AG09319 (cell line): ENCODE data around the gene DISP3.
"Not testable (repeated sequence)": the region's sequence is repeated elsewhere in the genome, so short reads cannot be mapped to it uniquely, and the experiment has no call there.

Experiments used
- DNase-seq: peaks from one replicate; pipeline ENCODE4 v3.0.0-alpha.2; 2010; ENCODE audit warnings: low read depth; ENCODE audit errors: extremely low read depth
- CTCF ChIP-seq: IDR thresholded peaks from 2 replicates; pipeline ENCODE4 v1.5.1; 2011; ENCODE audit warnings: low read depth, mild to moderate bottlenecking, inconsistent platforms, low read length, moderate library complexity

Gene DISP3

GRCh38 chr1:11571906-11572616, 93.1 kb downstream of the DISP3 start:
- no peak for TF ChIP-seq CTCF
- DNase-seq: no peak

GRCh38 chr1:11573116-11573692, 94.2 kb downstream of the DISP3 start:
- no peak for DNase-seq
- no peak for TF ChIP-seq CTCF

- DNase-seq: no peak
- TF ChIP-seq CTCF: no peak
Measured at GRCh38 chr1:11575553-11575952, 96.6 kb downstream of the DISP3 start.

GRCh38 chr1:11576109-11576875, 97.3 kb downstream of the DISP3 start:
- no peak for DNase-seq
- no peak for TF ChIP-seq CTCF

GRCh38 chr1:11578004-11578403, 99.0 kb downstream of the DISP3 start:
- DNase-seq: no peak

GRCh38 chr1:11579506-11579905, 100.6 kb downstream of the DISP3 start:
- no peak for DNase-seq
- no peak for TF ChIP-seq CTCF

More at GRCh38 chr1:11578004-11578403, 99.0 kb downstream of the DISP3 start:
- no peak for TF ChIP-seq CTCF

- DNase-seq: not testable (repeated sequence)
Measured at GRCh38 chr1:11580049-11580448, 101.1 kb downstream of the DISP3 start.
